Esophagus (tissue), 2 donors: ENCODE measurements around the gene SLC12A5. TPM values are rescaled to one million over a fixed set of nuclear protein-coding genes. Genes with fewer than 3 reads are reported as not detected.
"Not testable (repeated sequence)": the region's sequence is repeated elsewhere in the genome, so short reads cannot be mapped to it uniquely, and the experiment has no call there.

Source experiments
- H3K27ac ChIP-seq, 2 donors: one replicate each; pipeline ENCODE4 v1.5.1; 2013; ENCODE audit warnings: low read depth in 2 of 2, mild to moderate bottlenecking in 2 of 2, inconsistent platforms in 1 of 2, low read length in 1 of 2, moderate library complexity in 1 of 2
- H3K27me3 ChIP-seq, 2 donors: one replicate each; pipeline ENCODE4 v1.6.1; 2013; ENCODE audit warnings: low read length in 2 of 2, control low read depth in 1 of 2, mild to moderate bottlenecking in 1 of 2; ENCODE audit not compliant: insufficient read depth in 2 of 2, control insufficient read depth in 1 of 2
- H3K36me3 ChIP-seq, 2 donors: one replicate each; pipeline ENCODE4 v1.6.1; 2013; ENCODE audit warnings: low read length in 1 of 2; ENCODE audit not compliant: control insufficient read depth in 2 of 2, insufficient read depth in 2 of 2
- H3K4me1 ChIP-seq, 2 donors: one replicate each; pipeline ENCODE4 v1.6.1; 2013; ENCODE audit warnings: low read length in 1 of 2; ENCODE audit not compliant: control insufficient read depth in 2 of 2, insufficient read depth in 2 of 2
- H3K4me3 ChIP-seq, 2 donors: one replicate each; pipeline ENCODE4 v1.5.1; 2013; ENCODE audit warnings: low read length in 2 of 2, mild to moderate bottlenecking in 2 of 2, low read depth in 1 of 2, moderate library complexity in 1 of 2
- H3K9me3 ChIP-seq, 2 donors: one replicate each; pipeline ENCODE4 v1.6.1; 2013; ENCODE audit warnings: mild to moderate bottlenecking in 2 of 2, low read depth in 1 of 2, low read length in 1 of 2, moderate library complexity in 1 of 2; ENCODE audit not compliant: control insufficient read depth in 2 of 2, insufficient read depth in 1 of 2
- WGBS, 2 donors: extraction: QIAGEN DNeasy Blood & Tissue Kit; methylation state at CpG; one replicate each; pipeline ENCODE4 v1.1.7; 2013; 5-methylcytosine and 5-hydroxymethylcytosine counted together
- polyA plus RNA-seq, 2 donors: library from polyadenylated mRNA; stranded (reverse); fragments of 200-250 nt; gene quantifications; one replicate each; pipeline ENCODE4 v1.2.3, GENCODE V29; 2013
- donor health status: healthy with polysubstance abuse.
- donor health status: Bipolar disorder and iron deficiency.

Gene SLC12A5
- polyA plus RNA-seq, 2 donors: 0.25 to 0.77 TPM

DNA sequence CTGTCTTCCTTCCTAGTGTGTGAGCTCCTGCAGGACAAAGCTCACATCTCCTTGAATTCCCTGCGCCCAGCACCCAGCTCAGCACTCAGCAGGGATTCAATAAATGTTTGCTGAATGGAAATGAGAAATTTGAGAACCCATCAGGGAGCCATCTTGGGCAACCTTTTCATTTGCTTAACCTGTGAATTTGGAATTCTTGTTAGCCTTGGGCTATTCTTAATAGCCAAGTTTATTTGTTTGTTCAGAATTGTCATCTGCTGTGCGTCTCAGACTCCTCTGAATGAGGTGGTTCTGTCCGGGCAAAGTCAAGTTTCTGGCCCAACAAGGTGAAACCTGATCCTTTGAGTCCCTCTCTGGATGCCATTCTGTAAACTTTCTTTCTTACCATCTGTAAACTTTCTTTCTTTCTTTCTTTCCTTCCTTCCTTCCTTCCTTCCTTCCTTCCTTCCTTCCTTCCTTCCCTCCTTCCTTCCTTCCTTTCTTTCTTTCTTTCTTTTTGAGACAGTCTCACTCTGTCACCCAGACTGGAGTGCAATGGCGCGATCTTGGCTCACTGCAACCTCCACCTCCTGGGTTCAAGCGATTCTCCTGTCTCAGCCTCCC, 33.4 kb upstream of the SLC12A5 start:
- H3K27ac ChIP-seq, H3K27me3 ChIP-seq, H3K9me3 ChIP-seq, H3K4me1 ChIP-seq, H3K36me3 ChIP-seq, H3K4me3 ChIP-seq: not testable (repeated sequence)
- WGBS, 2 donors: 69 to 71% methylated on average over 6 of the region's 6 CpGs

DNA sequence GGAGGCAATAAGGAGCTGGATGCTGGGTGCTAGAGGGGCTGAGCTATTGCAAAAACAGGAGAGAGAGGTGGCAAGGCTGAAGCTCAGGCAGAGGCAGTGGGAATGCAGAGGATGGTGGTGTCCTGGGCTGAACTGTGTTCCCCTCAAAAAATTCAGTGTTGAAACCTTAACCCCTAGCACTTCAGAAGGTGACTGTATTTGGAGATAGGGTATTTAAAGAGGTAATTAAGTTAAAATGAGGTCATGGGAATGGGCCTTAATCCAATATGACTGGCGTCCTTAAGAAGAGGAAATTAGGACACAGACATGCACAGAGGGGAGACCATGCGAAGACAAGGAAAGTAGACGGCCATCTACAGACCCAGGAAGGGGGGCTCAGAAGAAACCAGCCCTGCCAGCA, 31.8 kb upstream of the SLC12A5 start:
- no peaks in the 10 kb centered on the region for H3K9me3 ChIP-seq
- H3K4me3 ChIP-seq: no peak overlapping the region
- peaks cover 0 to 2% of the 10 kb centered on the region in 2 donors for H3K4me1 ChIP-seq
- no peaks in the 10 kb centered on the region for H3K27me3 ChIP-seq
- 42 to 52% methylated on average over 3 of the region's 3 CpGs for WGBS, 2 donors
- H3K36me3 ChIP-seq: no peaks in the 10 kb centered on the region
- no peak overlapping the region for H3K27ac ChIP-seq

DNA sequence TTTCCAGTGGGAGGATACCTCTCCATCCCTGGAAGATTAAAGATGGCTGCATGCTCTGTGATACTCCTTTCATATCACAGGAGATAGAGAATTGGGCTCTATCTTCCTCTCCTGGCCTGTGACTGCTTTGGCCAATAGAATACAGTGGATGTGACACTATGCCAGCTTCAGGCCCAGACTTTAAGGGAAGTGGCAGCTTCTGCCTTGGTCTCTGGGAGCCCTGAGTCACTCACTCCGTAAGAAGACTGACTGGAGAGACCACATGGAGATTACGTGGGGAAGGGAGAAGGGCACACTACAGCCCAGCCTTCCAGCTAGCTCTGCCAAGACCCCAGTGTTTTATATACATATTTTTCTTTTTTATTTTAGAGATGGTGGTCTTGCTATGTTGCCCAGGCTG, 30.7 kb upstream of the SLC12A5 start:
- H3K27ac ChIP-seq: no peak overlapping the region

GRCh38 chr20:45998761-45999160, 30.3 kb upstream of the SLC12A5 start:
- Histone ChIP-seq H3K4me1 (no peaks in the 10 kb centered on the region), H3K27me3 (no peaks in the 10 kb centered on the region)

More for the DNA sequence above, 30.7 kb upstream of the SLC12A5 start:
- peaks cover 0 to under 1% of the 10 kb centered on the region in 2 donors for H3K4me1 ChIP-seq
- no peak overlapping the region for H3K4me3 ChIP-seq
- no peaks in the 10 kb centered on the region for H3K36me3 ChIP-seq
- no peaks in the 10 kb centered on the region for H3K9me3 ChIP-seq
- WGBS, 2 donors: 60 to 72% methylated on average over 2 of the region's 2 CpGs
- H3K27me3 ChIP-seq: no peaks in the 10 kb centered on the region

GRCh38 chr20:45999557-46000261, 29.3 kb upstream of the SLC12A5 start:
- no peak overlapping the region for H3K4me3 ChIP-seq
- WGBS, 2 donors: 79 to 84% methylated on average over 4 of the region's 4 CpGs
- H3K4me1 ChIP-seq: no peaks in the 10 kb centered on the region
- no peaks in the 10 kb centered on the region for H3K36me3 ChIP-seq
- H3K27me3 ChIP-seq: no peaks in the 10 kb centered on the region
- H3K9me3 ChIP-seq: no peaks in the 10 kb centered on the region
- H3K27ac ChIP-seq: no peak overlapping the region

More at GRCh38 chr20:45998761-45999160, 30.3 kb upstream of the SLC12A5 start:
- Histone ChIP-seq H3K4me3 (no peak overlapping the region), H3K9me3 (no peaks in the 10 kb centered on the region), H3K27ac (no peak overlapping the region), H3K36me3 (no peaks in the 10 kb centered on the region)
- 62 to 71% methylated on average over 4 of the region's 4 CpGs for WGBS, 2 donors

DNA sequence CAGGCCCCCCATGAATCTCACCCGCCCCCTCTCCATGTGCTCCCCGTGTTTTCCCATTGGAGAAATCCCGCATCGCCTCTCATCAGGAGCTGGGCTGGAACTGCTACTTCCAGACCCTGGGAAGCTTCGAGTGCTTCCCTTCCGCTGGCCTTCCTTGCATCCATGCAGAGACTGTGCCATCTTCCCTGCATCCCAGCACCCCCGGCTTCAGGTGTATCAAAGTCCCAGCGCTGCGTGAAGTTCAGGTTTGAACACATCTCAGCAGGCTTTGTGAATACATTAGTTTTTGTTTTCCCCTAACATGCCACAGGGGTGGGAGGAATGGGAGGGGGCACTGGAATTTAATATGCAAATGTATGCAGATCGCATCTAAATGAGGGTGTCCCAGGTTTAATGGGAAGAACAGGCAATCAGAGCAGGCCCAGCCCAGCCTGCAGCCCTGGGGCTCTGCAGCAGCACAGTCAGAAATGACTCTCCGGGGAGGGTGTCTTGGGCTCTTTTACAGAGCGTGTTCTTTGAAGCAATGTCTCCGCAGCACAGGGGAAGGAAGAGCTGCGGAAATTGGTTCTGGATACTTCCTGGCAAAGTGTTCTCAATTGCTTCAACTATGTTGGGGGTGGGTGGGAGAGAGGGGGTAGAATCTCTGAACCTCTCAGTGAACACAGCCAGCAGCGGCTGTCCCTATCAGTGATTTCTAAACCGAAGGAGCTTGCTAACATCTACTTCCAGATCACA, 28.6 kb upstream of the SLC12A5 start:
- Histone ChIP-seq H3K9me3 (no peaks in the 10 kb centered on the region), H3K27me3 (no peaks in the 10 kb centered on the region), H3K4me1 (no peaks in the 10 kb centered on the region), H3K4me3 (no peak overlapping the region), H3K27ac (no peak overlapping the region), H3K36me3 (no peaks in the 10 kb centered on the region)
- 53 to 55% methylated on average over 16 of the region's 16 CpGs for WGBS, 2 donors

DNA sequence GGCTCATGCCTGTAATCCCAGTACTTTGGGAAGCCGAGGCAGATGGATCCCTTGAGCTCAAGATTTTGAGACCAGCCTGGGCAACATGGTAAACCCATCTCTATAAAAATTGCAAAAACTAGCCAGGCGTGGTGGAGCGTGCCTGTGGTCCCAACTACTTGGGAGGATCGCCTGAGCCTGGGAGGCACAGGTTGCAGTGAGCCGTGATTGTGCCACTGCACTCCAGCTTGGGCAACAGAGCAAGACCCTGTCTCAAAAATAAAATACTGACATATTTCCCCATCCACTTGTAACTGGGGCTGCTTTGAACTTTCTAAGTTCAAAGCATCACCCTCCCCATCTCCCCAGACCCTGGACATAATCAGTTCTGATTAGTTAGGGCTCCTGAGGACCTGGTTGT, 27.5 kb upstream of the SLC12A5 start:
- 93% methylated on average over 5 of the region's 5 CpGs for WGBS, 2 donors
- Histone ChIP-seq H3K27me3 (no peaks in the 10 kb centered on the region), H3K4me3 (no peak overlapping the region), H3K4me1 (no peaks in the 10 kb centered on the region), H3K27ac (no peak overlapping the region), H3K9me3 (no peaks in the 10 kb centered on the region), H3K36me3 (no peaks in the 10 kb centered on the region)

GRCh38 chr20:46002008-46002407, 27.0 kb upstream of the SLC12A5 start:
- H3K4me3 ChIP-seq: no peak overlapping the region
- 89 to 92% methylated on average over 3 of the region's 3 CpGs for WGBS, 2 donors
- no peaks in the 10 kb centered on the region for H3K36me3 ChIP-seq
- H3K27me3 ChIP-seq: no peaks in the 10 kb centered on the region
- H3K4me1 ChIP-seq: no peaks in the 10 kb centered on the region
- no peaks in the 10 kb centered on the region for H3K9me3 ChIP-seq
- no peak overlapping the region for H3K27ac ChIP-seq

- H3K27me3 ChIP-seq: no peaks in the 10 kb centered on the region
- H3K4me1 ChIP-seq: no peaks in the 10 kb centered on the region
- H3K9me3 ChIP-seq: no peaks in the 10 kb centered on the region
- WGBS, 2 donors: 52 to 59% methylated on average over 4 of the region's 4 CpGs
- H3K36me3 ChIP-seq: no peaks in the 10 kb centered on the region
- no peak overlapping the region for H3K27ac ChIP-seq
- no peak overlapping the region for H3K4me3 ChIP-seq
Measured at GRCh38 chr20:46004187-46004586, 24.8 kb upstream of the SLC12A5 start.
